ENCODE results near the gene INSYN2A.

The INSYN2A gene

DNA sequence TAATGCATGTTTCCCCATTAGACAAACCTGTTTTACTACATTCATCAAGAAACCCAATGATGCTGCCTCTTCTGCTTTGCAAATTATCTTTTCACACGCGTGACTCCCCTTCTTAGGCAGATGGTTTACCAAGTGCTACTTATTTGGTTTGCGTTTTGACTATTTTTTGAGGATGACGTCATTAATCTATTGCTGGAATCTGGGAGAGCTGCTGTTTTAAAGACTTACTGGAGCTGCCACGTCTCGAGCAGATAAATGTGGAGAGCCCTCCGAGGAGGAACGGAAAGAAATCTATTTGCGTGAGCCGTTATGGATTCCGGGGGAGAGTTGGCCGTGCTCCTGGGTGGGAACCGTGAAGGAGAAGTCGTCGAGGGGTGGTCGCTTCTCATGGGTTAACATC, 19.7 kb downstream of the INSYN2A start:
- no peaks in the 10 kb centered on the region for H3K27me3 ChIP-seq (ENCODE audit: control insufficient read depth, insufficient read depth, low read length)

DNA sequence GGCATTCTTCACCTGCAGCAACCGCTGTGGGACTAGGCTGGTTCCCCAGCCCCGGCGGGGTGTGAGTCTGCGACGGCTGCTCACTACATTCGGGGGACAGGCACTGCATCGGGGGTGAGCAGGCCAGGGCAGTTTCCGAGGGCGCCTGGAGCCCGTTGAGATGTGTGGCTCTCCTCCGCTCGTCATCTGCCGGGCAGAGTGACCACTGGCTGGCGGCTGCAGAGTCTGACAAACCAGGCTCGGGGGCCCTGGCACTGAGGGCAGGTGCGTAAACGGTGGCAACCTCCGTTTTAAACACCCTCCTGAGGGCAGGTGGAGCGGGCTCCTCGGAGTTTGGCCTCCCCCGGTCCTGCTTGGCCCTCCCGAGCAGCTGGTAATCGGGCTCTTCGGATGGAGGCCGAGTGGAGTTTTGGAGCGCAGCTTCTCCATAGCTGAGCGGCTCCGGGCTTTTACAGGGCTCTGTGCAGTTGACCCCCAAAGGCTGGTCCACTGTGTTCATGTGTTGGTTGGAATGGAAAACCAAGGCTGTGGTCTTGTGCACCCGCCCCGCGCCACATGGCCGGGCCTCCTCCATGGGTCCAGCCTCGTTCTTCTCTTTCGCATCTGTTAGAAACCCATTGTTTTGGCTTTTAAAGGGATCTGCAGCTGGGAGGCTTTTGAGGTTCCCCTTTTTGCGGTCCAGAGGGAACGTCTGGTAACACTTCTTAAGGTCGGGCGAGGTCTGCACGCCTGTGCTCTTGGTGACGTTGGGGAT, 20.9 kb downstream of the INSYN2A start:
- no peaks in the 10 kb centered on the region for H3K27me3 ChIP-seq (ENCODE audit: control insufficient read depth, insufficient read depth, low read length)
- H3K27ac ChIP-seq (ENCODE audit: low read depth, low read length): no peak overlapping the region
- no peaks in the 10 kb centered on the region for H3K36me3 ChIP-seq (ENCODE audit: control insufficient read depth, insufficient read depth, low read length)
- no peaks in the 10 kb centered on the region for H3K4me1 ChIP-seq (ENCODE audit: control insufficient read depth, insufficient read depth, low read length)
- H3K4me3 ChIP-seq (ENCODE audit: low read depth, low read length): no peak overlapping the region
- H3K9ac ChIP-seq (ENCODE audit: low read depth, low read length): no peak overlapping the region
- H3K9me3 ChIP-seq (ENCODE audit: control insufficient read depth, insufficient read depth, low read length): no peaks in the 10 kb centered on the region

More for the DNA sequence above, 19.7 kb downstream of the INSYN2A start:
- Histone ChIP-seq H3K27ac (ENCODE audit: low read depth, low read length) (no peak overlapping the region), H3K4me1 (ENCODE audit: control insufficient read depth, insufficient read depth, low read length) (no peaks in the 10 kb centered on the region), H3K36me3 (ENCODE audit: control insufficient read depth, insufficient read depth, low read length) (no peaks in the 10 kb centered on the region), H3K4me3 (ENCODE audit: low read depth, low read length) (no peak overlapping the region), H3K9me3 (ENCODE audit: control insufficient read depth, insufficient read depth, low read length) (no peaks in the 10 kb centered on the region), H3K9ac (ENCODE audit: low read depth, low read length) (no peak overlapping the region)

DNA sequence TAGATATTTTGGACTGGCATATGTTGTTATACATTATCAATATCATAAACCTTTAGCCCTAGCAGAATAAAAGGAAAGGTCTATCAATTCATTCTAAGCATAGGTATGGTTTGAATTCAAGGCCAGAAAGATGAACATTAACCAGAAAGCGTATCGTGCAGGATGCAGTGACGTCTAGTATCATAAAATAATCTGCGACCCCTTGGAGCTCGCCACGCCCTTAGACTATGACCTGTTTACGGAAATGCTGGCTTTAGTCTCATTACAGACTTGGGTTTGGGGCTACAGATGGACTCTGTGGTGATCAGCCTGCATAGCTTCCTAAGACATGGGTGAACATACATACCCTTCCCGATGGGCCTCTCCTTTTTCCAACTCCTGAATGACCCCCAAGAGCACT, 21.5 kb downstream of the INSYN2A start:
- Histone ChIP-seq H3K4me1 (ENCODE audit: control insufficient read depth, insufficient read depth, low read length) (no peaks in the 10 kb centered on the region), H3K9ac (ENCODE audit: low read depth, low read length) (no peak overlapping the region), H3K27me3 (ENCODE audit: control insufficient read depth, insufficient read depth, low read length) (no peaks in the 10 kb centered on the region), H3K27ac (ENCODE audit: low read depth, low read length) (no peak overlapping the region), H3K4me3 (ENCODE audit: low read depth, low read length) (no peak overlapping the region), H3K9me3 (ENCODE audit: control insufficient read depth, insufficient read depth, low read length) (no peaks in the 10 kb centered on the region), H3K36me3 (ENCODE audit: control insufficient read depth, insufficient read depth, low read length) (no peaks in the 10 kb centered on the region)

DNA sequence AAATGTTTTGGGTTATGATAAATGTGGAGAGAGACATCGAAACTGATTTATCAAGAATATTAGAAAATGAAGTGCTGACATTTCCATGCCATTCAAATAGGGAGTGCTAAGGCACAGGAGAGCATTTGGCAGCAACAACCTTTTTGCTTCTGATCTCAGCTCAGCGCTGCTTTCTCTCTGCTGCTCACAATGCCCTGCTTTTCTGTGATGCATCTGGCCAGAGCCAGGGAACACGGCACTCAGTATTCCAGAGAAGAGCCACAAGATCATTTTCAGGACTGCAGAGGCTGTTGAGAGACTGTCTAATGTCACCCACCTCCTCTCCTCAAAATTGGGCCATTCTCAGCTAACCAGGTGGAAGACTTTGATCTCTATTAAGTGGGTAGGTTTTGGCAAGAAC, 28.1 kb downstream of the INSYN2A start:
- no peak overlapping the region for H3K27ac ChIP-seq (ENCODE audit: low read depth, low read length)
- no peak overlapping the region for H3K9ac ChIP-seq (ENCODE audit: low read depth, low read length)
- no peak overlapping the region for H3K4me3 ChIP-seq (ENCODE audit: low read depth, low read length)
- no peaks in the 10 kb centered on the region for H3K27me3 ChIP-seq (ENCODE audit: control insufficient read depth, insufficient read depth, low read length)
- no peaks in the 10 kb centered on the region for H3K9me3 ChIP-seq (ENCODE audit: control insufficient read depth, insufficient read depth, low read length)
- H3K36me3 ChIP-seq (ENCODE audit: control insufficient read depth, insufficient read depth, low read length): no peaks in the 10 kb centered on the region
- no peaks in the 10 kb centered on the region for H3K4me1 ChIP-seq (ENCODE audit: control insufficient read depth, insufficient read depth, low read length)

DNA sequence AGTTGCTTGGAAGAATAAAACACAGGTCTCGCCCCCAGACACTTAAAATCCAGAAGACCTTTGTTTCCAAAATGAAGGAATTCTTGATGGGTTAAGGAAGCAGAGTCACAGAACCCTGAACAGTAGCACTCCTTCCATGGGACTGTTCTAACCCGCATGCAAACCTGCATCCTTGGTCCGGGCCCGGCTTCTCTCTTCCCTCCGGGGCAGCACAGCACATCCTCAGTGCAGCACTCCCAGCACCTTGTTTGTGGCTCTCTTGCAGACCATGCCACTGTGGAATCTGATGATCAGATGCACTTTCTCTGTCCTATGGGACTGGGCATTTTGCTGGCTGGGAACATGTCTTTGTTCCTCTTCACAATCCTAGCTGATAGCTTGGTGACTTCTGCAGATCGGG, 33.5 kb downstream of the INSYN2A start:
- Histone ChIP-seq H3K9me3 (ENCODE audit: control insufficient read depth, insufficient read depth, low read length) (no peaks in the 10 kb centered on the region), H3K4me1 (ENCODE audit: control insufficient read depth, insufficient read depth, low read length) (no peaks in the 10 kb centered on the region), H3K4me3 (ENCODE audit: low read depth, low read length) (no peak overlapping the region), H3K27ac (ENCODE audit: low read depth, low read length) (no peak overlapping the region), H3K27me3 (ENCODE audit: control insufficient read depth, insufficient read depth, low read length) (no peaks in the 10 kb centered on the region), H3K36me3 (ENCODE audit: control insufficient read depth, insufficient read depth, low read length) (no peaks in the 10 kb centered on the region), H3K9ac (ENCODE audit: low read depth, low read length) (no peak overlapping the region)

DNA sequence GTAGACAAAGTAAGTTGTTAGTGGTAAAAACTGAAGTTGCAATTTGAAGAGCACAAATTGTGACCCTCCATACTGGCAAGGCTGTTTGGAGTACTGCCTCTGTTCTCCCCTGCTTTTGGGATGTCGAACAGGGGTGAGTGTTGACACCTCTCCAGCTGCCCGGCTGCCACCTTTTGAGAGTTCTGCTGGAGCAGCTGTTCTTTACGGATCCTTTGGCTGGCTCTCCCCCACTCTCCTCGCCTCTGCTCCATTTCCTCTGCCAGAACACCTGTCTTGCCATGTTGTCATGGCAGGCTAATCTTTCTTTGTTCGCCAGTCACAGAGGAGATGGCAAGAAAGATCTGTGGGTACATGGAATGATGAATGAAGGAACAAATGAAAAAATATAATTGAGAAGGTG, 34.9 kb downstream of the INSYN2A start:
- no peak overlapping the region for H3K9ac ChIP-seq (ENCODE audit: low read depth, low read length)
- no peaks in the 10 kb centered on the region for H3K36me3 ChIP-seq (ENCODE audit: control insufficient read depth, insufficient read depth, low read length)
- H3K9me3 ChIP-seq (ENCODE audit: control insufficient read depth, insufficient read depth, low read length): no peaks in the 10 kb centered on the region
- no peaks in the 10 kb centered on the region for H3K27me3 ChIP-seq (ENCODE audit: control insufficient read depth, insufficient read depth, low read length)
- H3K4me3 ChIP-seq (ENCODE audit: low read depth, low read length): no peak overlapping the region
- H3K4me1 ChIP-seq (ENCODE audit: control insufficient read depth, insufficient read depth, low read length): no peaks in the 10 kb centered on the region
- H3K27ac ChIP-seq (ENCODE audit: low read depth, low read length): no peak overlapping the region

DNA sequence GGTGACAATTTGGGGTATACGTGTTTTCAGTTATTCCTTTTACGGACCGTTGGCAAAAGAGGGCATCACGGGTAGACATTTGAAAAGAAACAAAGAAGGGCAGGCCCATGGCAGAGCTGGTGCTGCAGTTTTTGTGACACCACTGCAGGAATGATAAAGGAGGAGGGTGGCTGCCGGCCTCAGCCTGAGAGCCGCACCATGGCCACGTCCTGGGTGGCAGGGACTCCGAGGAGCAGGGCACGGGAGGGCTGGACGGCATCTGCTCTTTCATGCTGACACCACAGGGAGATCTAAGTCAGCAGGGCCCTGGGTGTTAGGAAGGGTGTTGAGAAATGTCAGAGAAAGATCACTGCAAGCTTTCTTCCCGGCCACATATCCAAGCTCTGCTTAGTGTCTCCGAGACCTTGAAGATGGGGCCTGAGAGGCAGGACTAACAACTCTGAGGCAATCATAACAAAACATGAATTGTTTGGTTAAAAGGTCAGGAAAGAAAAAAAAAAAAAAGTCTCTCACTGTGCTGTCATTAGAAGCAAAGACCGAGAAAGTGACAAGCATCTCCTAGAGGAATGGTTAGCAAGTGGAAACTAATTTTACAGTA, 36.6 kb downstream of the INSYN2A start:
- H3K27ac ChIP-seq (ENCODE audit: low read depth, low read length): no peak overlapping the region
- H3K9me3 ChIP-seq (ENCODE audit: control insufficient read depth, insufficient read depth, low read length): no peaks in the 10 kb centered on the region
- no peaks in the 10 kb centered on the region for H3K36me3 ChIP-seq (ENCODE audit: control insufficient read depth, insufficient read depth, low read length)
- no peak overlapping the region for H3K9ac ChIP-seq (ENCODE audit: low read depth, low read length)
- H3K4me1 ChIP-seq (ENCODE audit: control insufficient read depth, insufficient read depth, low read length): no peaks in the 10 kb centered on the region
- no peaks in the 10 kb centered on the region for H3K27me3 ChIP-seq (ENCODE audit: control insufficient read depth, insufficient read depth, low read length)
- H3K4me3 ChIP-seq (ENCODE audit: low read depth, low read length): no peak overlapping the region

DNA sequence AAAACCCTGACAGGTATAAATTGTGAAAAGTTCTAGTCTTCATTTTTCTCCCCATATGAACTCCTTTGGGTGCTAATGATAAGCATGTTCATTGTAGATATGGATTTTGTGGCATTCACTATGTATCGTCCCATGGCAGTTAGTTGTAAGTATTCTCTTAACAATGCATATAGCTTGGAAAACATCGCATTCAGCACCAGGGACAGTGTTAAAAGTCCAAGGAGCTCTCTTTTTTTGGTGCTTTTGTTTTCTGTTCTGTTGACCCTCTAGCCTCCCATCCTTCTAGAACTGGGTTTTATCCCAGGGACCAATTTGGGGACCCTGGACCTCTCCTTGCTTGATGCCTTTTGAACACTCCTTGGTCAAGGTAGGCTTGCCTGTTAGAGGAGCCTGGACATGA, 37.7 kb downstream of the INSYN2A start:
- no peaks in the 10 kb centered on the region for H3K4me1 ChIP-seq (ENCODE audit: control insufficient read depth, insufficient read depth, low read length)
- H3K36me3 ChIP-seq (ENCODE audit: control insufficient read depth, insufficient read depth, low read length): no peaks in the 10 kb centered on the region
- no peak overlapping the region for H3K27ac ChIP-seq (ENCODE audit: low read depth, low read length)
- H3K9ac ChIP-seq (ENCODE audit: low read depth, low read length): no peak overlapping the region
- H3K27me3 ChIP-seq (ENCODE audit: control insufficient read depth, insufficient read depth, low read length): no peaks in the 10 kb centered on the region
- H3K9me3 ChIP-seq (ENCODE audit: control insufficient read depth, insufficient read depth, low read length): no peaks in the 10 kb centered on the region
- H3K4me3 ChIP-seq (ENCODE audit: low read depth, low read length): no peak overlapping the region

DNA sequence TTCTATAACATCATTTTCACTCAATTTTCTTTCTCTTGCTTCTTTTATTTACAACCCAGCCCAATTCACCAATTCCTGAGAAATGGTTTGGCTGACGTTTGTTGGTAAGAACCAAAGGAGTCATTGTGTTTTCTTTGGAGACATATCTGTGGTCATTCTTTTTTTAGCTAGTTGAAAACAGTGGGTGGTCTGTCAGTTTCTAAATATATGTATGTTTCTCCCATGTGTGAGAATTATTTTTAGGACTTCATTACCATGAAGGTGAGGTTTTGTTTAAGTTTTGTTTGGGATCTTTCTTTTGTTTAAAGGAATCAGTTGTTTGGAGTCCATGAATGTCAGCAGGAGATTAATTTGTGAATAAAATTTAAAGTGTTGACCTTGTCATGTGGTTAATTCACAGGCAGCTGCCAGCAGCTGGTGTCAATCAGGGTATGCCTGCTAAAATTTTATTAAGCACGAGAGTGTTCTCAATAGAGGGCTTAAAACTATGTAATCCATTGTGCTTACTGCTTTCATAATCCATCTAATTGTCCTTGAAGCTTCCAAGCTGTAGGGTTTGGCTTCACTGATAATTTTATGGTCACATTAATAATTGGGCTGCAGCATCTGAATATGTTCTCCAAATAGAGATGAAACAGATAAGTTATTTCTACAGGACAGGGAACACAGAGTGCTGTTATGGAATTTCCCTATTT, 38.7 kb downstream of the INSYN2A start:
- Histone ChIP-seq H3K4me1 (ENCODE audit: control insufficient read depth, insufficient read depth, low read length) (0 out of 2 replicates have a peak, but pooled peaks cover 1% of the 10 kb centered on the region), H3K27ac (ENCODE audit: low read depth, low read length) (no peak overlapping the region), H3K27me3 (ENCODE audit: control insufficient read depth, insufficient read depth, low read length) (no peaks in the 10 kb centered on the region), H3K9ac (ENCODE audit: low read depth, low read length) (no peak overlapping the region), H3K36me3 (ENCODE audit: control insufficient read depth, insufficient read depth, low read length) (no peaks in the 10 kb centered on the region), H3K9me3 (ENCODE audit: control insufficient read depth, insufficient read depth, low read length) (no peaks in the 10 kb centered on the region), H3K4me3 (ENCODE audit: low read depth, low read length) (no peak overlapping the region)

DNA sequence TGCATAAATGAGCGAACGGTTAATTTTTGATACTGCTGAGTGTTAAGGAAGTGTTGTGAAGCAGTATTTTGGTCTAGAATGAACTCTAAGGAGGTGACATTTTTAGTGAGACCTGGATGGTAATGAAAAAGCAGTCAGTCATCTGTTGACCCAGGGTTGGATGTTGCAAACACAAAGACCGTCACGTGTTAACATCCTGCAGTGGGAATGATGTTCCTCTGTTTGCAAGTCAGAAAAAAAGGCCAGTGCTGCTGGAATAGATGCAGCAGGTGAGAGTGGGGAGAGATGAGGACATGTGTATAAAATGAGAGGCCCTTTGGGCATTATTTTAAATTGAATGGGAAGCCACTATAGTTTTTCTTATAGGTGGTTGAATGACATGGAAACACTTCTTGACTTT, 39.3 kb downstream of the INSYN2A start:
- Histone ChIP-seq H3K27me3 (ENCODE audit: control insufficient read depth, insufficient read depth, low read length) (no peaks in the 10 kb centered on the region), H3K4me1 (ENCODE audit: control insufficient read depth, insufficient read depth, low read length) (peaks cover 7% of the 10 kb centered on the region; the same call in 1 of the 2 replicates), H3K9ac (ENCODE audit: low read depth, low read length) (no peak overlapping the region), H3K9me3 (ENCODE audit: control insufficient read depth, insufficient read depth, low read length) (no peaks in the 10 kb centered on the region), H3K36me3 (ENCODE audit: control insufficient read depth, insufficient read depth, low read length) (no peaks in the 10 kb centered on the region), H3K4me3 (ENCODE audit: low read depth, low read length) (no peak overlapping the region), H3K27ac (ENCODE audit: low read depth, low read length) (no peak overlapping the region)
